GM12865 (cell line): ENCODE data around the gene DAPP1.
A peak's percentile ranks its signal among the peaks of the same experiment; 100 is the strongest.

Source experiments
- DNase-seq: peaks from one replicate; pipeline ENCODE4 v3.0.0; 2010; ENCODE audit warnings: low read depth
- H3K4me3 ChIP-seq: 2 replicates; pipeline ENCODE4 v1.5.1; 2011; ENCODE audit warnings: mild to moderate bottlenecking, low read depth, low read length, control low read depth
- CTCF ChIP-seq: IDR thresholded peaks from 2 replicates; pipeline ENCODE4 v1.5.1; 2011; ENCODE audit warnings: low read length, control low read depth, low read depth, inconsistent platforms; ENCODE audit not compliant: insufficient read depth; ENCODE audit errors: missing control alignments

Gene DAPP1

GRCh38 chr4:99843413-99843812 is 26.8 kb downstream of the DAPP1 start:
- H3K4me3 ChIP-seq = no peak overlapping the region
- no peak for DNase-seq
- no peak for TF ChIP-seq CTCF

GRCh38 chr4:99844048-99844447 is 27.4 kb downstream of the DAPP1 start:
- H3K4me3 ChIP-seq = no peak overlapping the region
- no peak for TF ChIP-seq CTCF
- DNase-seq = no peak

- TF ChIP-seq CTCF = no peak
- H3K4me3 ChIP-seq = no peak overlapping the region
- DNase-seq = no peak
Measured at GRCh38 chr4:99845179-99845578, 28.6 kb downstream of the DAPP1 start.

GRCh38 chr4:99845708-99846469 is 29.3 kb downstream of the DAPP1 start:
- no peak for TF ChIP-seq CTCF
- DNase-seq = peak; percentile 62
- no peak overlapping the region for H3K4me3 ChIP-seq

GRCh38 chr4:99846891-99847290 is 30.3 kb downstream of the DAPP1 start:
- no peak for TF ChIP-seq CTCF
- DNase-seq = no peak
- H3K4me3 ChIP-seq = peak overlapping the region; percentile 9; the same call in 1 of the 2 replicates

GRCh38 chr4:99847362-99847976 is 30.8 kb downstream of the DAPP1 start:
- H3K4me3 ChIP-seq = peak overlapping the region; percentile 44
- DNase-seq = peak; percentile 90
- no peak for TF ChIP-seq CTCF

- peak overlapping the region; percentile 44; the same call in 1 of the 2 replicates for H3K4me3 ChIP-seq
- DNase-seq = peak; percentile 90
- no peak for TF ChIP-seq CTCF
Measured at GRCh38 chr4:99848591-99849001, 32.0 kb downstream of the DAPP1 start.
